ENCODE results near the gene OR8B8.
"Not testable (repeated sequence)": the region's sequence is repeated elsewhere in the genome, so short reads cannot be mapped to it uniquely, and the experiment has no call there.

Gene OR8B8, protein sequence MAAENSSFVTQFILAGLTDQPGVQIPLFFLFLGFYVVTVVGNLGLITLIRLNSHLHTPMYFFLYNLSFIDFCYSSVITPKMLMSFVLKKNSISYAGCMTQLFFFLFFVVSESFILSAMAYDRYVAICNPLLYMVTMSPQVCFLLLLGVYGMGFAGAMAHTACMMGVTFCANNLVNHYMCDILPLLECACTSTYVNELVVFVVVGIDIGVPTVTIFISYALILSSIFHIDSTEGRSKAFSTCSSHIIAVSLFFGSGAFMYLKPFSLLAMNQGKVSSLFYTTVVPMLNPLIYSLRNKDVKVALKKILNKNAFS

GRCh38 chr11:124445646-124446150 lies at the start of gene OR8B8:
TSS of gene OR8B8 (minus strand) at chr11:124445696. CDS start at chr11:124441085, 4,611 bp downstream.
- DNase-seq (ENCODE audit: low spot score): no peak

- DNase-seq (ENCODE audit: low spot score): no peak
These were observed 47.6 kb upstream of the OR8B8 start for GRCh38 chr11:124493016-124493655.

- no peak for DNase-seq (ENCODE audit: low spot score)
These were observed 37.9 kb upstream of the OR8B8 start for GRCh38 chr11:124483422-124483821.

DNA sequence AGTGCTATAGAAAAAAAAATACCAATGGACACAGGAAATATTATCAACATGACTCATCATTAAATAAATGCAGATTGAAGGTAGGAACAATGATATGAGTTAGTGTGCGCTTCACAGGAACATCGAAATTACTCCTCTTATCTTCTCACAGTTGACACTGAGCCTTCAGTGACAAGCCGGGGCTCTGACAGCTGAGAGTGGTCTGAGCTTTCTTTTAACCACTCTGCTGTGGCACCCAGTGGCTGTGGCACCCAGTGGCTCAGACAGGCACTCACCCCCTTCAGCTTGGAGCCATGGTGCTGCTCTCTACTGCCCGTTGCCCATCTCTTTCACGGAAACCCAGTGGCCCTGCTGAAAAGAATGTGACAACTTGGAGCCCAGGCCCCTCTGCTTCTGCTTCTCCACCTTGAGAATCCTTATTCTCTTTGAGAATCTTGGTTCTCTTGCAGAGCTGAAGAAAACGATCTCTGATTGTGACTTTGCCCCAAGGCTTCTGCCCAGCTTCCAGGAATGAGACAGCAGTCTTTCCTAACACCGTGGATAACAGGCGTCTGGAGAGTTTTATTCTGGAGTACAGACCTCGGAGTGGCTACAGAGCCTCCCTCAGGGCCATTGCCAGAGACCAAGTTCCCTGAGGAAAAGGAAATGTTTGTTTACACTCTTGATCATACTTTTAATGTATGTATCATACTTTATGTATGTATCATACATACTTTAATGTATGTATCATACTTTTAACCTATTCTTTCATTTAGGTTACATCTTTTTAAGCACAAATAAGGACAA lies 37.1 kb upstream of the OR8B8 start:
- DNase-seq (ENCODE audit: low spot score): no peak

GRCh38 chr11:124481365-124482323 lies 36.1 kb upstream of the OR8B8 start:
- DNase-seq (ENCODE audit: low spot score): no peak

- no peak for DNase-seq (ENCODE audit: low spot score)
These were observed 34.1 kb upstream of the OR8B8 start for GRCh38 chr11:124479561-124479960.

GRCh38 chr11:124475265-124475664 lies 29.8 kb upstream of the OR8B8 start:
- no peak for DNase-seq (ENCODE audit: low spot score)

DNA sequence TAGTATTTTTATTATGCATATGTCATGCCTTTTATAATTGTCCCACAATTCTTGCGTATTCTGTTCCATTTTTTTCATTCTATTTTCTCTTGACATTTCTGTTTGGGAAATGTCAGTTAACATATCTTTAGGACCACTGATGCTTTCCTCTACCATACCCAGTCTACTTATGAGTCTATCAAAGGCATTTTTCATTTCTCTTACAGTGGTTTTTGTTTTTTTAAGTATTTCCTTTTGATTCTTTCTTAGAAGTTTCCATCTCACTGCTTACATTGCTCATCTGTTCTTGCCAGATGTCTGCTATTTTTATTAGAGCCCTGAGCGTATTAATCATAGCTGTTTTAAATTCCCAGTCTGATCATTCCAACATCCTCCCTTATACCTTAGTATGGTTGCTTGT lies 29.3 kb upstream of the OR8B8 start:
- DNase-seq (ENCODE audit: low spot score): no peak

DNA sequence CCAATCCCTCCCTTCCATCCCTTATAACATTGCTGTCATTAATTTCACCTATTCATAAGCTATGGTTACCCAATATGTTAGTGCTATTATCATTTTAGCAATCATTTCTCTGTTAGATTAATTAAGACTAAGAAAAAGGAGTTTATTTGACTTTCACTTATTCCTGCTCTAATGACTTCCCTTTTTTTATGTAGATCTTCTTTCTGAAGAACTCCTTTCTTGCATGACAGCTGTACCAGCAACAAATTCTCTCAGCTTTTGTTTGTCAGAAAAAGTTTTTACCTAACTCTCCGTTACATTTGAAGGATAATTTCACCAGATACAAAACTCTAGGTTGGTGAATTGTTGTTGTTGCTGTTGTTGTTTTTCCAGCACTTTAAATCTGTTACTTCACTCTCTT lies 28.6 kb upstream of the OR8B8 start:
- DNase-seq (ENCODE audit: low spot score): no peak

DNA sequence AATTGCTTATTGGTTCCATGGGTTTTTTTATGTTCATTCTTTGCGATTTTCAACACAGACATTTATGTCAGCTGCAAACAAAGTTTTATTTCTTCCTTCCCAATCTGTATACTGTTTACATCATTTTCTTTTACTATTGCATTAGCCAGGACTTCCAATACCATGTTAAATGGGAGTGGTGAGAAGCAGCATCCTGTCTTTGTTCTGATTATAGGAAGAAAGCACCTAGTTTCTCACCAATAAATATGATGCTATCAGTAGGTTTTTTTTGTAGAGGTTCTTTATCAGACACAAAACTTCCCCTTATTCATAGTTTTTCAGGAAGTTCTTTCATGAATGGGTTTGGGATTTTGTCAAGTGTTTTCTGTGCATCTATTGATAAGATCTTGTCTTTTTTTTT lies 28.0 kb upstream of the OR8B8 start:
- no peak for DNase-seq (ENCODE audit: low spot score)

DNA sequence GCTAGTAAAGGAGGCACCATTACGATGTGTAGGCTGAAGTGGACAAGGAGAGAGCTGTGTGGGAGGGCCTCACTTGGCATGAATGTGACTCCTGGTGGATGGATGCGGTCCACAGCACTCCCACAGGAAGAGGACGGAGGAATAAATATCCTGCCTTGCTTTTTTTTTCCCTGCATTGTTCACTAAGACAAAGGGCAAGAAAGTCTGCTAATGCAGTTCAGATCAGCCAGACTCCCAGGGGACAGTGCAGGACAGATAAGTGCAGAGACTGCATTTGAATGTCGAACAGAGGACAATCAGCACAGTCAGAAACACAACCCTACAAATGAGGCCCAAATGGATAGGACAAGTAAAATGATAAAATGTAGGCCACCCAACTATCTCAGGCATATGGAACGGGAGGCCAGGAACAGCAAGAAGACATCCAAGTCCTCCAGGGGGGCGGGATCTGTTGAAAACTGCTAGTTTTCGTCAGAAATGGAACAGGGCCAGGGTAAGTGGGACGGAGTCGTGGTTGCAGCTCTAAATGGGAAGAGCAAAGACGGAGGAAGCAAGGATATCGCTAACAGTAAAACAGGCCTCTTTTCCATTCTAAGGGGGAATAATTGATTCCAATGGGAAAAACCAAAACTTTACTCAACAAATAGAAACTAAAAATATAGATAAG lies 25.2 kb upstream of the OR8B8 start:
- no peak for DNase-seq (ENCODE audit: low spot score)

GRCh38 chr11:124467381-124467927 lies 22.0 kb upstream of the OR8B8 start:
- DNase-seq (ENCODE audit: low spot score): no peak

DNA sequence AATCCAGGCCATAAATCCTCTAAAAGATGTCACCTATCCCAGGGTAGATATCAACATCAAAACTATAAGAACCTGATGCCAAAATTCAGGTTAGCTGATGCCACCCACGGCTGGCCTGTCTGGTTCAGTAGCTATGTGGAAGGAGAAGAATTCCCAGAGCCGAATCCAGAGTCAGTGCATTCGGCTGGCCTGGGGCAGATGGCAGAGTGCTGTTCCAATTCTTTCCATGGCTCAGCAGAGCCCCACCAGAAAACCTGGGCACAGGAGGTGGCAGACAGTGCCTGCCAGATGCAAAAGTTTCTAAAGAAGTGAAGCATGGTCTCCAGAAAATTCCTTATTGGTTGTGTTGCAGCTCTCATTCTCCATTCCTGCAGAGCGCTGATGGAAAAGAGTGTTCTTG lies 19.9 kb upstream of the OR8B8 start:
- no peak for DNase-seq (ENCODE audit: low spot score)

- no peak for DNase-seq (ENCODE audit: low spot score)
These were observed 18.5 kb upstream of the OR8B8 start for GRCh38 chr11:124463990-124464389.

- no peak for DNase-seq (ENCODE audit: low spot score)
These were observed 17.8 kb upstream of the OR8B8 start for GRCh38 chr11:124463324-124463723.

- no peak for DNase-seq (ENCODE audit: low spot score)
These were observed 15.0 kb upstream of the OR8B8 start for GRCh38 chr11:124460459-124460858.

DNA sequence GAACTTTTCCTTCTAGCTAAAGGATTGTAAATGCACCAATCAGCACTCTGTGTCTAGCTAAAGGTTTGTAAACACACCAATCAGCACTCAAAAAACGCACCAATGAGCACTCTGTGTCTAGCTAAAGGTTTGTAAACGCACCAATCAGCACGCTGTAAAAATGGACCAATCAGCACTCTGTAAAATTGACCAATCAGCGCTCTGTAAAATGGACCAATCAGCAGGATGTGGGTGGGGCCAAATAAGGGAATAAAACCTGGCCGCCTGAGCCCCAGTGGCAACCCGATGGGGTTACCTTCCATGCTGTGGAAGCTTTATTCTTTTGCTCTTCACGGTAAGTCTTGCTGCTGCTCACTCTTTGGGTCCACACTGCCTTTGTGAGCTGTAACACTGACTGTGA lies 13.9 kb upstream of the OR8B8 start:
- not testable (repeated sequence) for DNase-seq (ENCODE audit: low spot score)

GRCh38 chr11:124454552-124454951 lies 9.1 kb upstream of the OR8B8 start:
- DNase-seq (ENCODE audit: low spot score): no peak

- no peak for DNase-seq (ENCODE audit: low spot score)
These were observed 1.4 kb upstream of the OR8B8 start for GRCh38 chr11:124446916-124447315.

DNA sequence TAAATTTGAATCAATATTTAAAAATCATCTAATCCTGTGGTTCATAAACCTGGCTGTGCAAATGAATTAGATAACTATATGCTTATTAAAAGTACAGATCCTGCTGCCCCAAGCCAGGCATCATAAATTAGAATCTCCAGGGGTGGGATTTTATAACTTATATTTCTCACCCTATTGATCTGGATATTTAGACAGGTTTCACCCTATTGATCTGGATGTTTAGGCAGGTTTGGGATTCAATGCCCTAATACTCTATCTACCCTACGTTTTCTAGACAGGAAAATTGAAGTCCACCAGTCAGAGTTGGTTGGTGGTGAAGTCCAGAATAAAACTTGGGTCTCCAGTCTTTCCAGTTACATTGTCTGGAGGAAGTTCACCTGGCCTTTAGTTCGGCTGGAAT lies 2.6 kb downstream of the OR8B8 start:
- DNase-seq (ENCODE audit: low spot score): no peak

GRCh38 chr11:124442442-124442841 lies 3.1 kb downstream of the OR8B8 start:
- no peak for DNase-seq (ENCODE audit: low spot score)

Measured in HuH-7.5 (cell line).